HS-5 (cell line): ENCODE measurements around the gene AQP6.

Source experiments
- DNase-seq: peaks from one replicate; pipeline ENCODE4 v3.0.0-alpha.2; 2012; ENCODE audit warnings: low read depth

The AQP6 gene

GRCh38 chr12:50003595-50003994 lies 30.8 kb downstream of the AQP6 start:
- no peak for DNase-seq

GRCh38 chr12:50004696-50005095 lies 31.9 kb downstream of the AQP6 start:
- no peak for DNase-seq

- no peak for DNase-seq
Observed at GRCh38 chr12:50005175-50005574, 32.4 kb downstream of the AQP6 start.

GRCh38 chr12:50006280-50006679 lies 33.5 kb downstream of the AQP6 start:
- no peak for DNase-seq

- DNase-seq, result peak; percentile 49
Observed at GRCh38 chr12:50006754-50007442, 34.2 kb downstream of the AQP6 start.

- no peak for DNase-seq
Observed at GRCh38 chr12:50013361-50014147, 40.8 kb downstream of the AQP6 start.

GRCh38 chr12:50014342-50014741 lies 41.6 kb downstream of the AQP6 start:
- no peak for DNase-seq

- DNase-seq, result peak; percentile 40
Observed at GRCh38 chr12:50016501-50017475, 44.0 kb downstream of the AQP6 start.

- no peak for DNase-seq
Observed at GRCh38 chr12:50017641-50018040, 44.9 kb downstream of the AQP6 start.

- DNase-seq, result no peak
Observed at GRCh38 chr12:50018154-50018553, 45.4 kb downstream of the AQP6 start.

- no peak for DNase-seq
Observed at GRCh38 chr12:50018968-50019367, 46.2 kb downstream of the AQP6 start.

- DNase-seq, result no peak
Observed at GRCh38 chr12:50019524-50019923, 46.8 kb downstream of the AQP6 start.

GRCh38 chr12:50021031-50021430 lies 48.3 kb downstream of the AQP6 start:
- no peak for DNase-seq

GRCh38 chr12:50022903-50023302 lies 50.2 kb downstream of the AQP6 start:
- no peak for DNase-seq

- no peak for DNase-seq
Observed at GRCh38 chr12:50024227-50024626, 51.5 kb downstream of the AQP6 start.

GRCh38 chr12:50024805-50025186 lies 52.0 kb downstream of the AQP6 start:
- DNase-seq, result no peak

- DNase-seq, result peak; percentile 97
Observed at GRCh38 chr12:50025187-50026059, 52.7 kb downstream of the AQP6 start, which contains the start of gene RACGAP1. TSS of gene RACGAP1 (minus strand) at chr12:50025494. CDS start at chr12:50016715, 8,779 bp downstream.

- DNase-seq, result no peak
Observed at GRCh38 chr12:50026691-50027090, 53.9 kb downstream of the AQP6 start.
